Transverse colon (tissue), 4 donors: ENCODE measurements around the gene TMEM131L. TPM values are rescaled to one million over a fixed set of nuclear protein-coding genes. Genes with fewer than 3 reads are reported as not detected.

Experiments used
- DNase-seq: peaks from one replicate; pipeline ENCODE4 v3.0.0-alpha.2; 2019
- H3K27ac ChIP-seq, 4 donors: fragments of 200-600 bp; sonication (generic); 2 replicates each; pipeline ENCODE4 v1.5.1; 2016 to 2018; ENCODE audit warnings: inconsistent platforms in 4 of 4
- H3K27me3 ChIP-seq: fragments of 200-600 bp; sonication (generic); 2 replicates; pipeline ENCODE4 v1.5.1; 2017; ENCODE audit warnings: inconsistent platforms
- H3K36me3 ChIP-seq, 4 donors: fragments of 200-600 bp; sonication (generic); 2 replicates each; pipeline ENCODE4 v1.5.1; 2017 to 2019; ENCODE audit warnings: inconsistent platforms in 4 of 4
- H3K4me1 ChIP-seq, 4 donors: fragments of 200-600 bp; sonication (generic); 2 replicates each; pipeline ENCODE4 v1.5.1; 2017 to 2020; ENCODE audit warnings: inconsistent platforms in 4 of 4
- H3K4me3 ChIP-seq, 4 donors: fragments of 200-600 bp; sonication (generic); 1 replicate in 1 of 4; 2 replicates in 3 of 4; pipeline versions ENCODE4 v1.5.1 to v1.6.1; 2017 to 2019; ENCODE audit warnings: inconsistent platforms in 4 of 4
- H3K9me3 ChIP-seq, 2 donors: fragments of 200-600 bp; sonication (generic); 2 replicates each; pipeline ENCODE4 v1.5.1; 2017 to 2019; ENCODE audit warnings: inconsistent platforms in 2 of 2
- CTCF ChIP-seq, 5 experiments: fragments of 200-600 bp in 3 of 5; fragments of 450-650 bp in 2 of 5; sonication (generic) in 3 of 5; IDR thresholded peaks; 1 replicate in 2 of 5; 2 replicates in 3 of 5; pipeline ENCODE4 v1.5.1; 2016 to 2017; ENCODE audit warnings: antibody characterized with exemption in 5 of 5, inconsistent platforms in 3 of 5, mild to moderate bottlenecking in 2 of 5, moderate library complexity in 1 of 5
- EP300 ChIP-seq: sonication (generic); formaldehyde crosslinking; IDR thresholded peaks from one replicate; pipeline ENCODE4 v1.6.1; 2017; ENCODE audit warnings: antibody characterized with exemption, low read depth
- POLR2A ChIP-seq: fragments of 450-650 bp; IDR thresholded peaks from one replicate; pipeline ENCODE4 v1.6.1; 2016; ENCODE audit warnings: antibody characterized with exemption, mild to moderate bottlenecking, moderate library complexity
- POLR2AphosphoS5 ChIP-seq, 3 donors: sonication (generic); formaldehyde crosslinking; IDR thresholded peaks; one replicate each; pipeline ENCODE4 v1.6.1; 2016; ENCODE audit warnings: antibody characterized with exemption in 3 of 3
- WGBS, 2 donors: methylation state at CpG; one replicate each; pipeline ENCODE4 v1.1.5; 2018; ENCODE audit warnings: low coverage in 1 of 2; 5-methylcytosine and 5-hydroxymethylcytosine counted together
- in situ Hi-C, 4 donors: fragments of 200-750 bp; cut with MboI; loops; one replicate each; pipeline versions ENCODE4 v1.15.0 to v1.15.1; 2017; ENCODE audit warnings: low sequenced_read_pairs in 3 of 4, low pct_ligation_motif_present in 1 of 4, low pct_unique_long_range_greater_than_20kb in 1 of 4
- intact Hi-C: fragments of 100-400 bp; cut with DNase I; formaldehyde crosslinking; loops from one replicate; pipeline ENCODE4 v1.15.1; 2023; ENCODE audit warnings: low total_unique reads
- total RNA-seq, 4 donors: library from RNA; depleted of rRNA; stranded (reverse); fragments of >200 nt; gene quantifications; one replicate each; pipeline ENCODE4 v1.1.0, GENCODE V29; 2016

The TMEM131L gene
- total RNA-seq, 4 donors from 2014 or later, result 5.2 to 14.8 (median 8.3) TPM

GRCh38 chr4:153652051-153652784, 186.1 kb downstream of the TMEM131L start:
- 67 to 71% methylated on average over 3 to 11 of the region's 11 CpGs for WGBS, 2 donors
- in situ Hi-C loops, result no loop called here

GRCh38 chr4:153655002-153655541, 188.9 kb downstream of the TMEM131L start:
- no peak overlapping the region for H3K4me3 ChIP-seq
- H3K9me3 ChIP-seq, result no peaks in the 10 kb centered on the region
- WGBS, 2 donors, result 62 to 67% methylated on average over 4 of the region's 4 CpGs
- H3K27me3 ChIP-seq, result no peaks in the 10 kb centered on the region
- H3K36me3 ChIP-seq, result no peaks in the 10 kb centered on the region
- peak overlapping the region in 2 of 4 donors; percentile 0 to 3 for H3K27ac ChIP-seq
- intact Hi-C loops, result no loop called here
- DNase-seq, result no peak
- H3K4me1 ChIP-seq, result no peaks in the 10 kb centered on the region
- TF ChIP-seq POLR2AphosphoS5 (IDR thresholded peaks at IDR 0.05), result no peak
- TF ChIP-seq POLR2A, result no peak
- TF ChIP-seq CTCF (IDR thresholded peaks at IDR 0.05), result no peak
- TF ChIP-seq EP300, result no peak
- in situ Hi-C loops, result no loop called here

More at GRCh38 chr4:153652051-153652784, 186.1 kb downstream of the TMEM131L start:
- Histone ChIP-seq H3K27ac (peak overlapping the region; percentile 15 to 56 (median 30)), H3K9me3 (no peaks in the 10 kb centered on the region), H3K27me3 (no peaks in the 10 kb centered on the region), H3K36me3 (no peaks in the 10 kb centered on the region), H3K4me3 (no peak overlapping the region), H3K4me1 (no peaks in the 10 kb centered on the region)
- no peak for DNase-seq
- intact Hi-C loops, result no loop called here
- TF ChIP-seq EP300, result no peak
- no peak for TF ChIP-seq POLR2A
- TF ChIP-seq POLR2AphosphoS5 (IDR thresholded peaks at IDR 0.05), result no peak
- no peak for TF ChIP-seq CTCF (IDR thresholded peaks at IDR 0.05)

- no peak for DNase-seq
- in situ Hi-C loops, result no loop called here
- TF ChIP-seq POLR2AphosphoS5 (IDR thresholded peaks at IDR 0.05), result no peak
- no peak for TF ChIP-seq CTCF (IDR thresholded peaks at IDR 0.05)
- TF ChIP-seq POLR2A, result no peak
- no peak for TF ChIP-seq EP300
- intact Hi-C loops, result no loop called here
- Histone ChIP-seq H3K9me3 (no peaks in the 10 kb centered on the region), H3K27me3 (no peaks in the 10 kb centered on the region), H3K4me3 (no peak overlapping the region), H3K27ac (peak overlapping the region in 3 of 4 donors; percentile 25 to 43 (median 28)), H3K36me3 (no peaks in the 10 kb centered on the region), H3K4me1 (no peaks in the 10 kb centered on the region)
- 70 to 94% methylated on average over 3 to 4 of the region's 4 CpGs for WGBS, 2 donors
Observed at GRCh38 chr4:153655928-153656327, 189.8 kb downstream of the TMEM131L start.

GRCh38 chr4:153661215-153661822, 195.2 kb downstream of the TMEM131L start:
- in situ Hi-C loops (no loop called here), intact Hi-C loops (no loop called here)
- no peaks in the 10 kb centered on the region for H3K9me3 ChIP-seq
- DNase-seq, result no peak
- no peak overlapping the region for H3K4me3 ChIP-seq
- peak in 1 of 3 donors; percentile 29 for TF ChIP-seq POLR2AphosphoS5 (IDR thresholded peaks at IDR 0.05)
- TF ChIP-seq CTCF (IDR thresholded peaks at IDR 0.05), result no peak
- TF ChIP-seq POLR2A, result no peak
- TF ChIP-seq EP300, result no peak
- no peaks in the 10 kb centered on the region for H3K27me3 ChIP-seq
- peak overlapping the region in 1 of 4 donors; percentile 16 for H3K27ac ChIP-seq
- H3K36me3 ChIP-seq, result no peaks in the 10 kb centered on the region
- 71 to 73% methylated on average over 4 to 6 of the region's 6 CpGs for WGBS, 2 donors
- no peaks in the 10 kb centered on the region for H3K4me1 ChIP-seq
